AML-193 (cell line): ENCODE measurements around the gene WASF1.
A peak's percentile ranks its signal among the peaks of the same experiment; 100 is the strongest.

Experiments used
- DNase-seq, 2 experiments: peaks; one replicate each; lab custom pipeline; 2025; lab: John Stamatoyannopoulos, UW

WASF1 gene

DNA sequence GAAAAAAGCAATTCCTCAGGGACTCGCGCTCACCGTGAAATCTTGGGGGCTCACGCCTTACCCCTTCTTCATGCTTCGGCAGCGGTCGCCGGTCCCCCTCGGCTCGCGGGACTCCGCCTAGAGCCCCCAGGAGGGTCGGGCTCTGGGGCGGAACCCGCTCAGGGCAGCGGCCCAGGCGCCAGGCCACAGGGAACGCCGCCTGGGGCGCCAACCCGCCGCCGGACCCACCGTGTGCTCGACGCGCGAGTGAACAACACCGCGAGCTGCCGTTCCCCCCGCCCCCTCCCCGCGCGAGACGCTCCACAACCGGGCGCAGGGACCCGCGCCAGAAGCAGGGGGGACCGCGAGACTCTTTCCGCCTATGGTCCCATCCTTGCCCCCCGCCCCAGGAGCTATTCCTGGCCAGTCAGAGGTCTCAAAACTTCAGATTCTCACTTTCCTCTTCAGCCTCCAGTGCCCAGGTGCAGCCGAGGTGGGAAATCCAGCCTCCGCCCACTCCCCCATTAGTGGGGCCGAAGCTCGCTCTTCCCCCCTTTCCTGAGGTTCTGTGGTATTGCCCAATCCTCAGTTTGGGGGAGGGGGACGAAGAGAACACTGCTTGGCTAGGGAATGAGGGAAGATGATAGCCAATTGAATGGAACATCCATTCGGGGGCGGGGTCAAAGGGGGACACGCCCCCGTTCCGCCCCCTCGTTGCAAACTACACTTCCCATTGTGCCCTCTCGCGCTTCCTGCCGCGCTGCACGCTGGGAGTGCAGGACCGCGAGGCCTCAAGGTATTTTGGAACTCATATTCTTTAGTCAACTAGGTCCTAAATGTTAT lies at the start of gene WASF1:
Gene WASF1 (minus strand): TSS at position 265 of the 822 bp plus-strand sequence. CDS start 52,069 bp downstream, outside the sequence.
- DNase-seq: peak; percentile 94

GRCh38 chr6:110226261-110226660 lies 46.8 kb upstream of the WASF1 start:
- no peak for DNase-seq

- DNase-seq: no peak
These were observed 42.3 kb upstream of the WASF1 start for GRCh38 chr6:110221738-110222137.

- DNase-seq: no peak
These were observed 37.8 kb upstream of the WASF1 start for GRCh38 chr6:110217266-110217665.

GRCh38 chr6:110216140-110216539 lies 36.7 kb upstream of the WASF1 start:
- no peak for DNase-seq

DNA sequence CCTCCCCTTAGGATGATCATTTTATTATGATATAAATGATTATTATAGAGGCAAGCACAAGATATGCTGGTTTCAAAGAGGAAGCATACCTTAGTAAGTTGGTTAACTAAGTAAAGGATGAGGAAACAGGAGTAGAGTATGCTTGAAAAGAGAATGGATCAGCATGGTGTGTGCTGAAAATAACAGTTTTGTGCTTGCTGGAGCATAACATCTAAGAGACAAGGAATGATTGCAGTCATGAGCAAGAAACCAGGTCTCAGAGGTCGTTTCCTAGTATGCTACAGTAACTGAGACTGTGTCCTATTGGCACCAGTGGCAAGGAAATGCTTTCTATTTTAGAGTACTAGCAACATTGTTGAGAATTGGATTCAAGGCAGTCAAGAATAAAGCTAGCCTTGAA lies 34.9 kb upstream of the WASF1 start:
- DNase-seq: no peak

- no peak for DNase-seq
These were observed 32.3 kb upstream of the WASF1 start for GRCh38 chr6:110211753-110212152.

GRCh38 chr6:110207652-110208051 lies 28.2 kb upstream of the WASF1 start:
- no peak for DNase-seq

DNA sequence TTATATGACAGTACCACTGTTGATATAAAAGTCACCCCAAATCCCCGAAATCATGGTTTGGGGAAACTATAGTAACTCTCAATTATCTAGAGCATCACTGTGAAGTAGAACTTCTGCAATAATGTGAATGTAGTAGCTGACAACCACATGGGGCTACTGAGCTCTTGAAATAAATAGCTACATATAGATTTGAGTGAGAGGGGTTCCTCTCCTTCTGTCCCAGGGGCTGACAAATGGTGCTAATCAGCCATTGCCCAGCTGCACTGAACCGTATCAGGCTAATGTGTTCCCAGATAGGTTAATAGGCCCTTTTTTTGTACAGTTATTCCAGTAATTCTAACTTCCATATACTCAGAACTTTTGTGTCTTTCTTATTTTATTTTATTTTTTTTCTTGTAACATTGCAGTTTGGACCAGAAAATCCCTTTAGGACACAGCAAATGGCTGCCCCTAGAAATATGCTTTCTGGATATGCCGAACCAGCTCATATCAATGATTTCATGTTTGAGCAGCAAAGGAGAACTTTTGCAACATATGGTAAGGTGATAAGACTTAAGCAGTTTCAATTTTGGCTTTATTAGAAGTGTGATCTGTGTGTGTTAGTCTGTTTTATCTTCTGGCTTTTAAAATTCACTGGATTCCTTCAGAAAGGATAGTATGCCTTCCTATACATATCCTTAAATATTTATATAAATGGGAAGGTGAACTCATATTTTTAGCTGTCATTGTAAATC lies 21.8 kb upstream of the WASF1 start:
- DNase-seq: no peak

GRCh38 chr6:110198561-110198960 lies 19.1 kb upstream of the WASF1 start:
- DNase-seq: no peak

- no peak for DNase-seq
These were observed 17.4 kb upstream of the WASF1 start for GRCh38 chr6:110196874-110197273.

DNA sequence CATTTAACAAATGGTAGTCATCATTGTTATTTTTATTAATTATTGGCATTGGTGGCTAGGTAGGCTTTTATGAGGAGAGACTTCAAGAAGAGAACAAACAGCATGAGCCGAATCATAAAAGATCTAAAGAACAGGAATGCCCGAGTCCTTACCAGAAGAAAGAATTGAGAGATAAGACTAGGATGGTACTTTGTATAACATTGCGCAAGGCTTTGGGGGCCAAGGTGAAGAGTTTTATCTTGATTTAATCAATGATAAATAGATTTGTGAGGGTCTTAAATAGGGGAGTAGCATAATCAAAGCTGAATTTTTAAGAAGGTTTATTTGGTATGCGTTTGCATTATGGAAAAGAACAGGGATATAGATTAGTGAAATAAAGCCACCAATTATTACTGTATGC lies 16.2 kb upstream of the WASF1 start:
- no peak for DNase-seq

- DNase-seq: no peak
These were observed 12.0 kb upstream of the WASF1 start for GRCh38 chr6:110191477-110191876.

DNA sequence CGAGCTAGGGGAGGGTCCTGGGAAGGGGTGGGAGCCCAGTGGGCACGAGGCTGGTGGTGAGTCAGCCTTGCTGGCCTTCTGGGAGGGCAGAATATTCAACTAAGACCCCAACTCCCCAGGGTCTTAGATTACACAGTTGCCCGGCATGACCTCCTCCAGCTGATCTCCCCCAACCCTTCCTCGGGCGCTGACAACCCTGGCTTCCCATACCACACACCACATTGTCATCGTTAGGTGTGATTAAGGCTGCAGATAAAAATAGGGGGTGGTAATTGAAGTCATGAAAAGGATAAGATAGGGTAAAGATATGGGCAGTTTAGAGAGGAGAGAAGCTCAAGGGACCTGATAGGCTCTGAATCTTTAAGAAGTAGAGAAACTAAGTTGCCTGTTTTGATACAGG lies 11.3 kb upstream of the WASF1 start:
- DNase-seq: no peak

DNA sequence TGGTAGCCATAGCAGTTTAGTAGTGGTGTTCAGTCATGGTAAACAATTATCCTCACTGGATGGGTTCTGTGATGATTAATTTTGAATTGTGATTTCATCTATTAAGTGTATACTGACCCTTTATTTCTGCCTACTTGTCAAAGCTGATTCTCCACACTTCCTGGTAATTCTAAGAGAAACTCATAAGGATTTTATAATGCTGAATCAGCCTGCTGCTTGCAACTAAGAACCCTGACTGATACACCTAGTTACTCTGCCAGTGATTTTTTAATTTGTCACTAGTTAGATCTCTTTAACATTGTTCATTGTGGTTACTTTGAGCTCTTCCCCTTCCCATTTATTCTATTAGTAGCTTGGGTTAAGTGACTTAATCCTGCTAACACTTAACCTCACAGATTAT lies 9.3 kb upstream of the WASF1 start:
- DNase-seq: no peak

DNA sequence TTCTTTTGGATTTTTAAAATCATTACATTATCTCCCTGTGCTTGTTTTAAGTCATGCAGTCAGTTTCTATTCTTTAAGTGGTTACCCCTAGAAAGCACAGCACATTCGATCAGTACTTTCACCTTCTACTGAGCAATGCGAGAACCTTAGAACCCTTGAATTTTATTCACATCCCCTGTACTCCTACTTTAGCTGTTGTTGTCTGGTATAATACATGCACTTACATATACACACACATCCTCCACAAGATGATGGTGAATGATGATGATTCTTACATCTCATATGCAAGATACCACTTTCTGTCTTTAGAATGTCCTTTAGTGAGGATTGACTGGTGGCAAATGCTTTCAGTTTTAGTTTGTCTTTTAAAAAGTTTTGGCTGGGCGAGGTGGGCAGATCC lies 6.4 kb upstream of the WASF1 start:
- no peak for DNase-seq

GRCh38 chr6:110183292-110183885 lies 3.9 kb upstream of the WASF1 start:
- peak in 1 of 2 experiments; percentile 13 for DNase-seq

DNA sequence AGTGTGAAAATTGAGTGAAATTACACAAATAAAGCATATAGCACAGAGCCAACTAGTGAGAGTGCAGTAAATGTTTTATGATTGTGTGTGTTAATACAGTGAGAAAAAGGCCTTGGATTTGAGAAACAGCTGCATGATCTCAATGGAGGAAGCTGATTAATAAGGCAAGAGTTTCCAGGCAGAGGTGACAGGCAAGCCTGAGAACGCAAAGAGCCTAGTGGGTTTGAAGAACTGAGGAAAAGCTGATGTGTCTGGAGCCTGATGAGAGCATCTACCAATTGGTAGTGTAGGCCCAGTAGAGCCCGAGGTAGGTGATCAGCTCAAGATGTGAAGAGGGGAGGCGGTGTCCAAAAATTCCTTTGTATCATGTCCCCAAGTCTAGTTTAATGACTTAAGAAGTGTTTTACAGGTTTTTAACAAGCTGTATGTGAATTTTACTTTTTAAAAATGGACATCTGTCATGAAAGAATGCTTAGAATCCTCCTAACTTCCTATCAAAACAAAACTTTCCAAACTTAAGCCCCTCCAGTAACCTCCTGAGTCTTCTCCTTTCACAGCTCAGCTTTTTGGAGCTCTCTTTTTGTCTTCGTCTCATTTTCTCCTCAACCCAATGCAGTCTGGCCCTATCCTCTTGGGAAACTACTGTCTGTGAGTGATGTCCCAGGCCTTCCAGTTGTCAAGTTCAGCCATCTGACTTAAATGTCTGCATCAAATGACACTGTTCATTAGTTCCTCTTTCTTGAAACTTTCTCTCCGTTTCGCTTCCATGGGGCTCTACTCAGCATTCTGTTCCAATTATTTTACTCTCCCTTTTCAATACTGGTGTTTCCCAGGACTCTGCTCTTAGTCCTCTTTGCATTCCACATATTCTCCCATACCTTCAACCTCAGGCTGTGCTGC lies 1.9 kb upstream of the WASF1 start:
- peak; percentile 76 to 81 for DNase-seq

- DNase-seq: peak in 1 of 2 experiments; percentile 91
These were observed 948 bp upstream of the WASF1 start, which contains the start of gene CDC40 for GRCh38 chr6:110180228-110181008. TSS of gene CDC40 (plus strand) at chr6:110180427. CDS start at chr6:110180445, 18 bp downstream.

- no peak for DNase-seq
These were observed 654 bp downstream of the WASF1 start for GRCh38 chr6:110178626-110179405.
